ENCODE measurements around the gene RPS6KL1.

The RPS6KL1 gene

GRCh38 chr14:74911221-74911620 lies 11.8 kb downstream of the RPS6KL1 start:
- DNase-seq, result no peak

GRCh38 chr14:74910556-74910955 lies 12.5 kb downstream of the RPS6KL1 start:
- no peak for DNase-seq

- DNase-seq, result no peak
Measured at GRCh38 chr14:74909911-74910310, 13.1 kb downstream of the RPS6KL1 start.

GRCh38 chr14:74909501-74909900 lies 13.6 kb downstream of the RPS6KL1 start:
- no peak for DNase-seq

GRCh38 chr14:74908861-74909341 lies 14.2 kb downstream of the RPS6KL1 start:
- DNase-seq, result no peak

- no peak for DNase-seq
Measured at GRCh38 chr14:74907744-74908143, 15.3 kb downstream of the RPS6KL1 start.

- no peak for DNase-seq
Measured at GRCh38 chr14:74906925-74907521, 16.0 kb downstream of the RPS6KL1 start.

GRCh38 chr14:74905595-74906142 lies 17.4 kb downstream of the RPS6KL1 start:
- peak; percentile 65 for DNase-seq

GRCh38 chr14:74904635-74905503 lies 18.2 kb downstream of the RPS6KL1 start:
- DNase-seq, result no peak

- no peak for DNase-seq
Measured at GRCh38 chr14:74902941-74903705, 19.9 kb downstream of the RPS6KL1 start.

GRCh38 chr14:74898694-74899093 lies 24.4 kb downstream of the RPS6KL1 start:
- no peak for DNase-seq

GRCh38 chr14:74898083-74898482 lies 25.0 kb downstream of the RPS6KL1 start:
- no peak for DNase-seq

GRCh38 chr14:74897642-74898041 lies 25.4 kb downstream of the RPS6KL1 start:
- DNase-seq, result no peak

- no peak for DNase-seq
Measured at GRCh38 chr14:74896400-74896799, 26.7 kb downstream of the RPS6KL1 start.

- DNase-seq, result no peak
Measured at GRCh38 chr14:74893614-74894091, 29.4 kb downstream of the RPS6KL1 start.

GRCh38 chr14:74892745-74893144 lies 30.3 kb downstream of the RPS6KL1 start:
- no peak for DNase-seq

- DNase-seq, result no peak
Measured at GRCh38 chr14:74891870-74892269, 31.2 kb downstream of the RPS6KL1 start.

- no peak for DNase-seq
Measured at GRCh38 chr14:74890262-74890661, 32.8 kb downstream of the RPS6KL1 start.

GRCh38 chr14:74888164-74889158 lies 34.6 kb downstream of the RPS6KL1 start:
- no peak for DNase-seq

- no peak for DNase-seq
Measured at GRCh38 chr14:74886001-74886400, 37.1 kb downstream of the RPS6KL1 start.

GRCh38 chr14:74882103-74882920 lies 40.7 kb downstream of the RPS6KL1 start:
- peak; percentile 55 for DNase-seq

Data from CD4-positive, alpha-beta T cell treated with Interleukin-15 for 1 hour (primary cell).